ENCODE measurements around the gene SIGLEC9. TPM values are rescaled to one million over a fixed set of nuclear protein-coding genes. Genes with fewer than 3 reads are reported as not detected.
"Not testable (repeated sequence)": the region's sequence is repeated elsewhere in the genome, so short reads cannot be mapped to it uniquely, and the experiment has no call there.

SIGLEC9 gene
- total RNA-seq, 4 donors from 2014 or later, result 1.2 to 3.1 (median 1.9) TPM

GRCh38 chr19:51166846-51167490 lies 42.3 kb downstream of the SIGLEC9 start:
- Histone ChIP-seq H3K4me1 (no peaks in the 10 kb centered on the region), H3K27ac (no peak overlapping the region), H3K9me3 (no peaks in the 10 kb centered on the region), H3K27me3 (no peaks in the 10 kb centered on the region), H3K36me3 (no peaks in the 10 kb centered on the region), H3K4me3 (replicated peaks in 1 of 3) (no peak overlapping the region)
- TF ChIP-seq CTCF (IDR thresholded peaks at IDR 0.05) (no peak), POLR2A (IDR thresholded peaks at IDR 0.05) (no peak)
- no peak for DNase-seq
- intact Hi-C loops (cut with DNase I), result no loop called here
- WGBS, 2 donors, result 50 to 51% methylated on average over 8 to 9 of the region's 9 CpGs

- no peaks in the 10 kb centered on the region for H3K4me1 ChIP-seq
- TF ChIP-seq POLR2A (IDR thresholded peaks at IDR 0.05) (no peak), CTCF (IDR thresholded peaks at IDR 0.05) (no peak)
- no peaks in the 10 kb centered on the region for H3K36me3 ChIP-seq
- H3K4me3 ChIP-seq (replicated peaks in 1 of 3), result no peak overlapping the region
- no peak for DNase-seq
- intact Hi-C loops (cut with DNase I), result no loop called here
- H3K27ac ChIP-seq, result no peak overlapping the region
- WGBS, 2 donors, result 85 to 89% methylated on average over 13 of the region's 13 CpGs
- no peaks in the 10 kb centered on the region for H3K9me3 ChIP-seq
- H3K27me3 ChIP-seq, result no peaks in the 10 kb centered on the region
Measured at GRCh38 chr19:51168564-51169282, 44.0 kb downstream of the SIGLEC9 start.

GRCh38 chr19:51169283-51169918 lies 44.7 kb downstream of the SIGLEC9 start:
- DNase-seq, result peak; percentile 70 to 75
- H3K36me3 ChIP-seq; H3K9me3 ChIP-seq; H3K27me3 ChIP-seq; H3K27ac ChIP-seq; intact Hi-C loops (cut with DNase I); H3K4me3 ChIP-seq (replicated peaks in 1 of 3); H3K4me1 ChIP-seq: not testable (repeated sequence)
- peak; percentile 64 to 95 (median 72) for TF ChIP-seq CTCF (IDR thresholded peaks at IDR 0.05)
- WGBS, 2 donors, result 16 to 19% methylated on average over 11 of the region's 11 CpGs

GRCh38 chr19:51172223-51172622 lies 47.5 kb downstream of the SIGLEC9 start:
- Histone ChIP-seq H3K27me3 (no peaks in the 10 kb centered on the region), H3K27ac (no peak overlapping the region), H3K4me3 (replicated peaks in 1 of 3) (no peak overlapping the region), H3K36me3 (no peaks in the 10 kb centered on the region), H3K4me1 (no peaks in the 10 kb centered on the region), H3K9me3 (no peaks in the 10 kb centered on the region)
- 79 to 94% methylated on average over 1 to 2 of the region's 2 CpGs for WGBS, 2 donors
- TF ChIP-seq CTCF (IDR thresholded peaks at IDR 0.05) (no peak), POLR2A (IDR thresholded peaks at IDR 0.05) (no peak)
- no peak for DNase-seq
- intact Hi-C loops (cut with DNase I), result no loop called here

DNA sequence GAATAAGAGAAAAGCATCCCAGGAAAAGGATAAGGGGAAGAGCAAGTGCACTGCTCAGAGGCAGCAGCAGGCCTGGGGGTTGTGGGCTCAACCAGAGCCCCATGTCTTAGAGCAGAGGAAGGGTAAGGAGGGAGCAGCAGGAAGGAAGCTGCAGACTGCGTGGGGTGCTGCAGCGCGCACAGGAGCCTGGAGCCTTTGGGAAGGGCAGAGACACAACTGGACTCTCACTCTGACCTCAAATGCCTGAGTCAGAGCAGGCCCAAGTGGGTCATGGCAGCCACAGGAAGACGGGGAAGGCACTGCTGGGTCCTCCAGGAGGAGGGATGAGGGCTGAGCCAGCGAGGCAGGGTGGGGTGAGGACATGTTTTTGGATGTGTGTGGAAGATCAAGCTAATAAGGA lies 49.0 kb downstream of the SIGLEC9 start:
- 69 to 73% methylated on average over 5 of the region's 5 CpGs for WGBS, 2 donors
- no peak overlapping the region for H3K4me3 ChIP-seq (replicated peaks in 1 of 3)
- H3K27ac ChIP-seq, result no peak overlapping the region
- H3K27me3 ChIP-seq, result no peaks in the 10 kb centered on the region
- DNase-seq, result no peak
- H3K4me1 ChIP-seq, result no peaks in the 10 kb centered on the region
- TF ChIP-seq CTCF (IDR thresholded peaks at IDR 0.05), result no peak
- no peak for TF ChIP-seq POLR2A (IDR thresholded peaks at IDR 0.05)
- intact Hi-C loops (cut with DNase I), result no loop called here
- H3K36me3 ChIP-seq, result no peaks in the 10 kb centered on the region
- H3K9me3 ChIP-seq, result no peaks in the 10 kb centered on the region
